Right lobe of liver (tissue), 6 donors: ENCODE data around the gene COPZ1. TPM values are rescaled to one million over a fixed set of nuclear protein-coding genes. Genes with fewer than 3 reads are reported as not detected.

ENCODE experiments used
- ATAC-seq, 4 donors: fragments of 200-7000 bp; cut with Tn5 transposase; one replicate each; pipeline ENCODE4 v1.9.1; 2020; ENCODE audit warnings: mild to moderate bottlenecking in 4 of 4, moderate library complexity in 4 of 4
- DNase-seq, 3 donors: peaks; one replicate each; pipeline ENCODE4 v3.0.0-alpha.2; 2020
- H3K27ac ChIP-seq, 3 donors: fragments of 200-600 bp; one replicate each; pipeline ENCODE4 v1.8.0; 2022
- H3K27me3 ChIP-seq, 2 donors: fragments of 200-600 bp; one replicate each; pipeline ENCODE4 v1.8.0; 2022
- H3K36me3 ChIP-seq, 4 donors: fragments of 200-600 bp; sonication (generic) in 1 of 4; one replicate each; pipeline versions ENCODE4 v1.5.1 to v1.8.0; 2017 to 2022; ENCODE audit warnings: control low read depth in 1 of 4
- H3K4me1 ChIP-seq, 4 donors: fragments of 200-600 bp; sonication (generic) in 1 of 4; one replicate each; pipeline versions ENCODE4 v1.5.1 to v1.8.0; 2017 to 2022; ENCODE audit warnings: control low read depth in 1 of 4
- H3K4me3 ChIP-seq, 3 donors: fragments of 200-600 bp; one replicate each; pipeline ENCODE4 v1.8.0; 2022
- H3K9me3 ChIP-seq, 4 donors: fragments of 200-600 bp; sonication (generic) in 1 of 4; one replicate each; pipeline versions ENCODE4 v1.5.1 to v1.8.0; 2017 to 2022; ENCODE audit warnings: control low read depth in 1 of 4
- POLR2A ChIP-seq: fragments of 450-650 bp; IDR thresholded peaks from one replicate; pipeline ENCODE4 v1.6.1; 2017; ENCODE audit warnings: antibody characterized with exemption, mild to moderate bottlenecking
- WGBS: methylation state at CpG from one replicate; pipeline ENCODE4 v1.1.6; 2018; ENCODE audit warnings: low coverage, low lambda C conversion rate; ENCODE audit not compliant: insufficient coverage; ENCODE audit errors: missing lambda C conversion rate; 5-methylcytosine and 5-hydroxymethylcytosine counted together
- intact Hi-C, 2 donors: fragments of 100-400 bp; cut with DNase I; formaldehyde crosslinking; loops; one replicate each; pipeline versions ENCODE4 v1.11.2 to v1.14.1; 2022
- total RNA-seq, 6 experiments: library from RNA; depleted of rRNA in 2 of 6; stranded (reverse); fragments of >200 nt in 2 of 6; fragmentation: NEBNext Ultra II Directional in 3 of 6; extraction: Animal tissue kit (Norgen Biotek cat#: 25700) in 3 of 6; gene quantifications; one replicate each; pipeline versions ENCODE4 v1.1.0 to v1.2.4, GENCODE V29; 2016 to 2023
- TF ChIP-seq, protein P1 (sequence below), 4 donors: fragments of 200-600 bp in 3 of 4; fragments of 450-650 bp in 1 of 4; IDR thresholded peaks; one replicate each; pipeline versions ENCODE4 v1.5.1 to v1.8.0; 2016 to 2022; ENCODE audit warnings: antibody characterized with exemption in 4 of 4, mild to moderate bottlenecking in 2 of 4
- donor health status: DM: no; HTN: yes; CAD: no.
- donor health status: DM: no; HTN: no; CAD: no.
- donor health status: DM: no; HTN: no; CAD: no.
- donor health status: DM: no; HTN: yes; CAD: no.
- donor health status: DM: no; HTN: yes; CAD: no.

COPZ1 gene
- total RNA-seq, 6 experiments from 2014 or later: 67.3 to 89.2 (median 74.9) TPM

- TF ChIP-seq, protein P1, sequence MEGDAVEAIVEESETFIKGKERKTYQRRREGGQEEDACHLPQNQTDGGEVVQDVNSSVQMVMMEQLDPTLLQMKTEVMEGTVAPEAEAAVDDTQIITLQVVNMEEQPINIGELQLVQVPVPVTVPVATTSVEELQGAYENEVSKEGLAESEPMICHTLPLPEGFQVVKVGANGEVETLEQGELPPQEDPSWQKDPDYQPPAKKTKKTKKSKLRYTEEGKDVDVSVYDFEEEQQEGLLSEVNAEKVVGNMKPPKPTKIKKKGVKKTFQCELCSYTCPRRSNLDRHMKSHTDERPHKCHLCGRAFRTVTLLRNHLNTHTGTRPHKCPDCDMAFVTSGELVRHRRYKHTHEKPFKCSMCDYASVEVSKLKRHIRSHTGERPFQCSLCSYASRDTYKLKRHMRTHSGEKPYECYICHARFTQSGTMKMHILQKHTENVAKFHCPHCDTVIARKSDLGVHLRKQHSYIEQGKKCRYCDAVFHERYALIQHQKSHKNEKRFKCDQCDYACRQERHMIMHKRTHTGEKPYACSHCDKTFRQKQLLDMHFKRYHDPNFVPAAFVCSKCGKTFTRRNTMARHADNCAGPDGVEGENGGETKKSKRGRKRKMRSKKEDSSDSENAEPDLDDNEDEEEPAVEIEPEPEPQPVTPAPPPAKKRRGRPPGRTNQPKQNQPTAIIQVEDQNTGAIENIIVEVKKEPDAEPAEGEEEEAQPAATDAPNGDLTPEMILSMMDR (IDR thresholded peaks at IDR 0.05): no peak
- no peak for TF ChIP-seq POLR2A
- 93% methylated on average over 7 of the region's 7 CpGs for WGBS
These were observed 15.9 kb downstream of the COPZ1 start for GRCh38 chr12:54340846-54341245.

DNA sequence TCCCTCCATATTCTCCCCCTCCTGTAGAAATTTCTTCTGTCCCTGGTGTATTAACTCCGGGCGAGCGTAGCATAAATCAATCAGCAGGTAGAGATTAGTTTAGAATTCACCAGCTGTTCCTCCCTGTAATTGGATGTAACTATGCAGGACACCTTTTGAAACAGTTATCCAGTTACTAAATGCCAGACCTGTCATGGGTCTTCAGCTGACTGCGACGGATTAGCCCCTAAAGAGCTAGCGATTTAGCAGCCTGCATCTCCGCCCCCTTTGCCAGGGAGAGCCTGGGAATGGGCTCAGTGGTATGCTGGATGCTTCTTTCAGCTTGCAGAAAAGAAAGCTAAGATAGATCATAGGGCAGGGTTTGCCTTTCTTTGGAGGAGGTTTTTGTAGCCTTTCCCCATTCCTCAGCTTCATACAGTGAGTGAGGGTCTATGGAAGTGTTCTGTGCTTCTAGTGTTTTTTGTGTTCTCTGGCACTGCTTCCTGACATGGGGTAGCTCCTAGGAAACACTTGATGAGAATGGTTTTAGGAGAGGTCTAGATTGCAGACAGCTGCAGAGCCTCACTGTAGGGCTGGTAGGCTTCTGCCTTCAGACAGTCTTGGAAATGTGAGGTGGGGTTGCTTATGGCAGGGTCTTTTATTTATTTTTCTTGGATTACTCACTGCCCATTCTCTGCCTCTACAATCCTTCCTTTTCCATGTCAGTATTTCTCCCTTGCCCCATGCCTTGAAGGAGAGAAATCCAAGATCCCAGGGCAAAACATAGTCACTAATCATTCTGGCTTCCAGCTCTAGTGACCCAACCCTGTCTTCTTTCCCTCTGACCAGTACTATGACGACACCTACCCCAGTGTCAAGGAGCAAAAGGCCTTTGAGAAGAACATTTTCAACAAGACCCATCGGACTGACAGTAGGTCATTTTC is 16.7 kb downstream of the COPZ1 start:
- ATAC-seq: no peak
- no peak overlapping the region for H3K27ac ChIP-seq
- H3K36me3 ChIP-seq: peaks cover 0 to 59% (median 28%) of the 10 kb centered on the region in 4 donors
- peaks cover 0 to 26% (median 8%) of the 10 kb centered on the region in 4 donors for H3K4me1 ChIP-seq
- whole genome bisulfite sequencing: 87% methylated on average over 9 of the region's 9 CpGs
- H3K9me3 ChIP-seq: no peaks in the 10 kb centered on the region
- H3K4me3 ChIP-seq: no peak overlapping the region
- TF ChIP-seq POLR2A: no peak
- TF ChIP-seq, protein P1 (IDR thresholded peaks at IDR 0.05): no peak
- no peaks in the 10 kb centered on the region for H3K27me3 ChIP-seq
- intact Hi-C loops: no loop called here
- DNase-seq: no peak

More at GRCh38 chr12:54340846-54341245, 15.9 kb downstream of the COPZ1 start:
- peaks cover 0 to 34% (median 9%) of the 10 kb centered on the region in 4 donors for H3K4me1 ChIP-seq
- ATAC-seq (no peak), DNase-seq (no peak)
- no peak overlapping the region for H3K27ac ChIP-seq
- H3K36me3 ChIP-seq: peaks cover 0 to 52% (median 25%) of the 10 kb centered on the region in 4 donors
- intact Hi-C loops: no loop called here
- H3K27me3 ChIP-seq: no peaks in the 10 kb centered on the region
- H3K4me3 ChIP-seq: no peak overlapping the region
- no peaks in the 10 kb centered on the region for H3K9me3 ChIP-seq

GRCh38 chr12:54349036-54349435 is 24.1 kb downstream of the COPZ1 start:
- no peak for DNase-seq
- H3K9me3 ChIP-seq: no peaks in the 10 kb centered on the region
- WGBS: 91% methylated on average over 3 of the region's 4 CpGs

GRCh38 chr12:54349679-54350078 is 24.7 kb downstream of the COPZ1 start:
- peaks cover 0 to 66% (median 39%) of the 10 kb centered on the region in 4 donors for H3K36me3 ChIP-seq
- H3K4me3 ChIP-seq: no peak overlapping the region
- DNase-seq: no peak
- H3K4me1 ChIP-seq: peaks cover 0 to 24% (median 7%) of the 10 kb centered on the region in 4 donors
- no peaks in the 10 kb centered on the region for H3K27me3 ChIP-seq
- intact Hi-C loops: no loop called here
- no peak overlapping the region for H3K27ac ChIP-seq
- no peak for ATAC-seq
- no peak for TF ChIP-seq POLR2A
- H3K9me3 ChIP-seq: no peaks in the 10 kb centered on the region

More at GRCh38 chr12:54349036-54349435, 24.1 kb downstream of the COPZ1 start:
- TF ChIP-seq POLR2A: no peak
- TF ChIP-seq, protein P1 (IDR thresholded peaks at IDR 0.05): no peak
- ATAC-seq: no peak
- H3K4me3 ChIP-seq: no peak overlapping the region
- intact Hi-C loops: no loop called here
- peaks cover 0 to 71% (median 43%) of the 10 kb centered on the region in 4 donors for H3K36me3 ChIP-seq
- H3K27me3 ChIP-seq: no peaks in the 10 kb centered on the region
- no peak overlapping the region for H3K27ac ChIP-seq
- H3K4me1 ChIP-seq: peaks cover 0 to 20% (median 7%) of the 10 kb centered on the region in 4 donors

GRCh38 chr12:54350743-54351142 is 25.8 kb downstream of the COPZ1 start:
- no peaks in the 10 kb centered on the region for H3K27me3 ChIP-seq
- peaks cover 0 to 24% (median 7%) of the 10 kb centered on the region in 4 donors for H3K4me1 ChIP-seq
- intact Hi-C loops: no loop called here
- no peak for TF ChIP-seq POLR2A
- TF ChIP-seq, protein P1 (IDR thresholded peaks at IDR 0.05): no peak
- no peak for DNase-seq
- no peaks in the 10 kb centered on the region for H3K9me3 ChIP-seq
- H3K4me3 ChIP-seq: no peak overlapping the region
- 41% methylated on average over 3 of the region's 3 CpGs for WGBS
- no peak for ATAC-seq
- peaks cover 0 to 56% (median 34%) of the 10 kb centered on the region in 4 donors for H3K36me3 ChIP-seq
- no peak overlapping the region for H3K27ac ChIP-seq
